ENCODE results near the gene LRRC56. TPM values are rescaled to one million over a fixed set of nuclear protein-coding genes. Genes with fewer than 3 reads are reported as not detected.

The LRRC56 gene
- total and polyA plus RNA-seq, 2 of the 13 experiments (the other 11 are each of a cell fraction or from before 2014, with no cell fraction given): 0.11 to 0.29 TPM

GRCh38 chr11:575996-576768 lies 38.9 kb downstream of the LRRC56 start, which contains the start of gene PHRF1 (continued):
- no peak for TF ChIP-seq HNF1A (IDR thresholded peaks at IDR 0.05; ENCODE audit: low read depth)
- TF ChIP-seq HNF1A (CRISPR knock-in tag; IDR thresholded peaks at IDR 0.05; ENCODE audit: borderline replicate concordance): no peak
- no peak for TF ChIP-seq ZNF280D (CRISPR knock-in tag; IDR thresholded peaks at IDR 0.05)
- TF ChIP-seq HNF4G (IDR thresholded peaks at IDR 0.05; ENCODE audit: borderline replicate concordance, low read depth, low read length): no peak
- TF ChIP-seq HNF4G (CRISPR knock-in tag; IDR thresholded peaks at IDR 0.05; ENCODE audit: borderline replicate concordance, low read depth): no peak
- TF ChIP-seq ZBTB20 (CRISPR knock-in tag; IDR thresholded peaks at IDR 0.05; ENCODE audit: borderline replicate concordance, low read depth): no peak
- TF ChIP-seq ZNF674 (CRISPR knock-in tag; IDR thresholded peaks at IDR 0.05; ENCODE audit: low read depth): no peak
- no peak for TF ChIP-seq ZNF605 (CRISPR knock-in tag; IDR thresholded peaks at IDR 0.05)
- no peak for TF ChIP-seq HMG20A (CRISPR knock-in tag; IDR thresholded peaks at IDR 0.05; ENCODE audit: borderline replicate concordance)
- TF ChIP-seq MAF1 (CRISPR knock-in tag; IDR thresholded peaks at IDR 0.05; ENCODE audit: borderline replicate concordance): no peak
- TF ChIP-seq ZSCAN21 (CRISPR knock-in tag; IDR thresholded peaks at IDR 0.05; ENCODE audit: borderline replicate concordance): no peak; the same call in 1 of the 2 replicates
- TF ChIP-seq ZNF75D (CRISPR knock-in tag; IDR thresholded peaks at IDR 0.05; ENCODE audit: borderline replicate concordance): no peak
- no peak for TF ChIP-seq GPBP1L1 (CRISPR knock-in tag; IDR thresholded peaks at IDR 0.05)
- TF ChIP-seq GTF2F1 (IDR thresholded peaks at IDR 0.05; ENCODE audit: low read length): no peak
- no peak for TF ChIP-seq PREB (CRISPR knock-in tag; IDR thresholded peaks at IDR 0.05)
- no peak for TF ChIP-seq IKZF1 (IDR thresholded peaks at IDR 0.05)
- no peak for TF ChIP-seq CTCF (CRISPR knock-in tag; IDR thresholded peaks at IDR 0.05)
- peak; percentile 99 for TF ChIP-seq FOXK2 (IDR thresholded peaks at IDR 0.05)
